Measurements from ENCODE around the gene CFH.
"Not testable (repeated sequence)": the region's sequence is repeated elsewhere in the genome, so short reads cannot be mapped to it uniquely, and the experiment has no call there.

CFH gene

DNA sequence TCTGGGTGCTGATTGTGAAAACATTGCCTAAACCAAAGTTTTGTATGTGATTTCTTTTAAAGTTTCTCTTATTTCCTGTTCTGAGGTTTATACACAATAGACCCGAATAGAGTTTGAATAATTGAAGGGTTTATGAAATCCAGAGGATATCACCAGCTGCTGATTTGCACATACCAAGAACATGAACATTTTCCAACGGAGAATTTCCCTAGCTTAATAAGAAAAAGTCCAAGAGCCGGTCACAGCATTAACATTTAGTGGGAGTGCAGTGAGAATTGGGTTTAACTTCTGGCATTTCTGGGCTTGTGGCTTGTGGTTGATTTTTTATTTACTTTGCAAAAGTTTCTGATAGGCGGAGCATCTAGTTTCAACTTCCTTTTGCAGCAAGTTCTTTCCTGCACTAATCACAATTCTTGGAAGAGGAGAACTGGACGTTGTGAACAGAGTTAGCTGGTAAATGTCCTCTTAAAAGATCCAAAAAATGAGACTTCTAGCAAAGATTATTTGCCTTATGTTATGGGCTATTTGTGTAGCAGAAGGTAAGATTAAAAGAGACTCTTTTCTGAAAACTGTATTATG, at the start of gene CFH:
CFH (plus strand) TSS at position 407 of the 579 bp plus-strand sequence; CDS start at position 482, 75 bp downstream.
- no peak for DNase-seq

DNA sequence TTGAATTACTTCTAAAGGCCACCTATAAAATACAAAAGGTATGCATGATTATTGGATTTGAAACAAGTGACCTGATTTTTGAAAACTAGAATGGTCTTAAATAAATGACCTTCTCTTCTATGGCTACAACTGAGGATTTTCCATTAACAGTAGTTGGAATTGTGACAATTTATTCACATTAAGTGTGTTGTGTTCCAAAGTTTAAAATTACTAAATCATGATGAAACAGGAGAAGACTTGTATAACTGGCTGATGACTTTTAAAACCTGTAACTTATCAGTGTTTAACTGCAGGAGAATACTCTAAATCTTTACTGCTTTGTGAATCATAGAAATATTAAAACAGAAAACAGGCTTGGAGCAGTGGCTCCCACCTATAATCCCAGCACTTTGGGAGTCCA, 48.2 kb upstream of the CFH start:
- no peak for DNase-seq

- DNase-seq: no peak
These were observed 43.9 kb upstream of the CFH start for GRCh38 chr1:196607981-196608380.

- DNase-seq: no peak
These were observed 43.2 kb upstream of the CFH start, which contains the start of gene KCNT2 for GRCh38 chr1:196608390-196609369. Gene KCNT2, minus strand, starts transcription at chr1:196608440. Its CDS starts 131 bp downstream, at chr1:196608309.

GRCh38 chr1:196609370-196609737, 42.5 kb upstream of the CFH start:
- DNase-seq: no peak

DNA sequence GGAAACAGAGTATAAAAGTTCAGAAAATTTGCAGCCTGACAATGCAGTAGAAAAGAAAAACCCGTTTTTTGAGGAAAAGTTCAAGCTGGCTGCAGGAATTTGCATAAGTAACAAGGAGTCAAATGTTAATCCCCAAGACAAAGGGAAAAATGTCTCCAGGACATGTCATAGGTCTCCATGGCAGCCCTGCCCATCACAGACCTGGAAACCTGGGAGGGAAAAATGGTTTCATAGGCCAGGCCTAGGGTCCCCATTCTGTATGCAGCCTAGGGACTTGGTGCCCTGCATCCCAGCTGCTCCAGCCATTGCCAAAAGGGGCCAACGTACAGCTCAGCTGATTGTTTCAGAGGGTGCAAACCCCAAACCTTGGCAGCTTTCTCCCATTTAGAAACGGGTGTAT, 40.0 kb upstream of the CFH start:
- DNase-seq: no peak

GRCh38 chr1:196619721-196620120, 32.1 kb upstream of the CFH start:
- no peak for DNase-seq

DNA sequence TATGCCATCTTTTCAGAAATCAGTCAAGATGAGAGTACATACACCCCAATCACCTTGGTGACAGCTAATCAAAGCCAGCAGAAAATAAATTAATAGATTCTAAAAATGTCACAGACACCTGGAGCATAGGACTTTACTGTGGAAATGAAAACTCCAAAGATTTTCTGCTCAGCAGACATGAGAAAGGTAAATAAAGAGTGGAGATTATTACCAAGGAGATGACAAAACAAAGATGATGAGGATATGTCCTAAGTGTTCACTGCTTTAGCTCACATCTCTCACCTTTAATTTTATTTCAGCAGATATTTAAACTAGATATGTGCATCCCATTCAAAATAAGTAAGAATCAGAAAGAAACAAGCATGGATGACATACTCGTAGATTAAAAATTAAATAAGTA, 28.8 kb upstream of the CFH start:
- no peak for DNase-seq

DNA sequence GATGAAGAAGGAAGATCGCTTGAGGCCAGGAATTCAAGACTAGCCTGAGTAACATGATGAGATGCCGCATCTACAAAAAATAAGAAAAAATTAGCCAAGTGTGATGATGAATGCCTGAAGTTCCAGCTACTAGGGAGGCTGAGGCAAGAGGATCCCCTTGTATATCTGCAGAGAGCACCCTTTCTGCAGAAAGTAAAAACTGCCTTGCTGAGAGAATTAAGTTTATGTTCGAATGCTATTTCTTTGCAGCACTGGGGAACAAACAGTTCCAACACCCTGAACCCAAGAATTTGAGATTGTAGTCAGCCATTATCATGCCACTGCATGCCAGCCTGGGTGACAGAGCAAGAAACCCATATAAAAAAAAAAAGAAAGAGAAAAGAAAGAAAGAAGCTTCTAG, 23.0 kb upstream of the CFH start:
- DNase-seq: no peak

DNA sequence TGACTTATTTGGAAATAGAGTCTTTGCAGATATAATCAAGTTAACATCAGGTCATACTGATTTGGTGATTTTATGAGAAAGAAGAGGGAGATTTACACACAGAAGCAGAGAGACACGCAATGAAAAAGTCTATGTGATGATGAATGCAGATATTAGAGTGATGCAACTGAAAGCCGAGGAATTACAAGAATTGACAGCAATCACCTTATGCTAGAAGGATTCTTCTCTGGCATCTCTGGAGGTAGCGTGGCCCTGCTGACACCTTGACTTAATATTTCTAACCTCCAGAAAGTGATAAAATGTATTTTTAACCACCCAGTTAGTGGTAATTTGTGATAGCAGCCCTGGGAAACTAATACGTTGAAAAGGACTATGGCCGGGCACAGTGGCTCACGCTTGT, 14.2 kb upstream of the CFH start:
- no peak for DNase-seq

DNA sequence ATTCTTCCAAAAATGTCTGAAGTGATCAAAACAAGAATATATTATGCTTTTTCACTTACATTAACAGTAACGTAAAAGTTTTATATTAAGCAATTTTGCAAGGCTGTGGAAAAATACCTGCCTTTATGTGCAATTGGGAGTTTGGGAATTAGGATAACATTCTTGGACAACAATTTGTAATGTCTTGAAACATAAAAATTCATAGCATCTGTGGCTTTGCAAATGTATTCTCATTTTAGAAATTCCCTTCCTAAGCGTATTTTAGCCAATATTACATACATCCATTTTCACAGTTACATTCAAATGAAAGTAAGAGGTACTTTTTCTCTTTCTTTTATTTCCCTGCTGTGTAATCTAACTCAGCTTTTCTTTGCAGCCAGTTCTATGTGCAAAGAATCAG, 13.4 kb upstream of the CFH start:
- no peak for DNase-seq

- not testable (repeated sequence) for DNase-seq
These were observed 12.6 kb upstream of the CFH start for GRCh38 chr1:196639291-196639690.

- DNase-seq: no peak
These were observed 10.9 kb upstream of the CFH start for GRCh38 chr1:196640976-196641375.

GRCh38 chr1:196649990-196650389, 1.9 kb upstream of the CFH start:
- no peak for DNase-seq

GRCh38 chr1:196650403-196650802, 1.4 kb upstream of the CFH start:
- DNase-seq: no peak

- DNase-seq: no peak
These were observed 764 bp upstream of the CFH start for GRCh38 chr1:196651079-196651478.

DNA sequence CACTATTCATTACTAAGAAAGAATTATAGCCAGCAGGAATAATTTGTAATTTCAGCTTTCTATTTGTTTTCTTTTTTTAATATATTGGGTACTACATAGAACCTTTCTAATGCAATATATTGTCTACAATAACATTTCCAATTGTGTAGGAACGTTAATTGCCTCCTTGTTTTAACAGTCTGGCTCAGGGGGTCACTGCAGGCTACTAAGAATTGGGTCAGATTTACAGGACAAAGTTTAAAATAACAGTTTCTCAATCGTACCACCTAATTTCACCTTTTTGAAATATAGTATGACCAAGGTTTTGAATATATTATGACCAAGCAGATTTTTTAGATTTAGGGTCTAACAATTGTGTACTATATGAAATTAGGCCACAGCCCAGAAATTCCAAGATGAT, 2.4 kb downstream of the CFH start:
- no peak for DNase-seq

GRCh38 chr1:196655071-196655470, 3.2 kb downstream of the CFH start:
- DNase-seq: no peak

GRCh38 chr1:196655494-196655893, 3.7 kb downstream of the CFH start:
- DNase-seq: no peak

- no peak for DNase-seq
These were observed 7.6 kb downstream of the CFH start for GRCh38 chr1:196659471-196659870.

DNA sequence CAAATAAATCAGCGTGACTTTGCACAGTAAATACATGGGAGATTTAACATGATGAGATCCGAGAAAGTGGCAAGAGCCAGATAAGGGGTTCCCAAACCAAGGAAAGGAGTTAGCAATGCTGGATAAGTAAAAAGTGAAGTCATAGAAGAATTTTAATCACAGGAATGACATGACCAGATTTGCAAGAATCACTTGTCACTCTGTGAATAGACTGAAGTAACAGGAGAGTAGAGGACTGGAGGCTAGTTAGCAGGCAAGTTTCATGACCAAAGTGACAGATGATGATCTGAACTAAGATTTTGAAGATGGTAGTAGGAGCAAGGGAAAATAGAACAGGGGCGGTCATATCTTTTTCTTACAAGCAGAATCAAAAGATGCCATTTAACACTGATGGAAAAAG, 8.4 kb downstream of the CFH start:
- DNase-seq: no peak

DNA sequence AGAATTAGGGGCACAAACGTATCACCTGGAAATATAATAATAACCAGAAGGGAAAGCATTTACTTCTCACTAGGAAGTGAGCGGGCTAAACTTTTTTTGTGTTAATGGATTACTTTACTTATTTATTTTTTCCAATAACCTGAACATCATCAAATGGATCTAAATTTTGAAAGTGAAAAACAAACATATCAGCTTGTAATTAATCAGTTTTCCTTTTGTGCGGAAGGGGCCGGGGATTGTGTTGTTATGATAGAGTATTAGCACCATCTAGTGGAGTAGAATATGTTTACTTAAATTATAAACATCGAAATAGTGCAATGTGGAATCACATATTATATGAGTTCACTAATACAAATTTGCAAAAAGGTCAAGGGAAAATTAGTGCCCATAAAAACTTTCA, 9.0 kb downstream of the CFH start:
- peak in 1 of 2 donors; percentile 27 for DNase-seq

GRCh38 chr1:196661345-196661744, 9.5 kb downstream of the CFH start:
- DNase-seq: no peak

- DNase-seq: no peak
These were observed 15.3 kb downstream of the CFH start for GRCh38 chr1:196667131-196667530.
